A673 (cell line): ENCODE results near the gene H2BK1.

Experiments
- CTCF ChIP-seq: fragments of 300-800, 200-600 bp; sonication (generic); conservative IDR thresholded peaks from 2 replicates; pipeline ENCODE4 v1.5.1; 2017; ENCODE audit warnings: low read depth, mild to moderate bottlenecking, antibody characterized with exemption, low read length, moderate library complexity, mixed read lengths
- EZH2 ChIP-seq: fragments of 200-600 bp; sonication (generic); IDR thresholded peaks from 2 replicates; pipeline ENCODE4 v1.6.1; 2017; ENCODE audit warnings: borderline replicate concordance, low read depth, mild to moderate bottlenecking, mixed read lengths, antibody characterized with exemption, low read length; ENCODE audit not compliant: poor library complexity, severe bottlenecking

- no peak for TF ChIP-seq CTCF
- TF ChIP-seq EZH2: no peak
Measured at GRCh38 chr7:151232917-151233701, 22.8 kb upstream of the H2BK1 start.
